Stimulated activated CD8-positive, alpha-beta memory T cell treated with anti-CD3 and anti-CD28 coated beads, Interleukin-12 subunit alpha, Interleukin-12 subunit beta, amount 100 ng/mL, for 4 hours (primary cell): ENCODE data around the gene CRYL1.

Experiments used
- DNase-seq: peaks from one replicate; pipeline ENCODE4 v3.0.0-alpha.2; 2020; ENCODE audit warnings: low read depth

Gene CRYL1

DNA sequence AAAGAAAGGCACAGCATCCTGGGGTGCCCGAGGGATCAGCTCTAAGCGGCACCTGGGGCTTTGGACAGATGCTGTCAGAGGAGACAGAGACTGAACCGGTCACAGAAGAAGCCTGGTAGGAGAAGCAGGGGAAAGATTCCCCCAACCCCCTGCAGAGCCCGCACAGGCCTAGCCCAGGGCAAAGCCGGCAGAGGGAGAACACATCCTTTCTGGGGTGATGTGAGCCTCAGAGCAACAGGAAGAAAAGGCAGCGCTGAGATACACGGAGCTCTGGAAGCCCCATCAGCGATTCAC lies 101.2 kb downstream of the CRYL1 start:
- no peak for DNase-seq

GRCh38 chr13:20422362-20422761 lies 103.3 kb downstream of the CRYL1 start:
- DNase-seq: no peak

- no peak for DNase-seq
Measured at GRCh38 chr13:20420938-20421337, 104.7 kb downstream of the CRYL1 start.

DNA sequence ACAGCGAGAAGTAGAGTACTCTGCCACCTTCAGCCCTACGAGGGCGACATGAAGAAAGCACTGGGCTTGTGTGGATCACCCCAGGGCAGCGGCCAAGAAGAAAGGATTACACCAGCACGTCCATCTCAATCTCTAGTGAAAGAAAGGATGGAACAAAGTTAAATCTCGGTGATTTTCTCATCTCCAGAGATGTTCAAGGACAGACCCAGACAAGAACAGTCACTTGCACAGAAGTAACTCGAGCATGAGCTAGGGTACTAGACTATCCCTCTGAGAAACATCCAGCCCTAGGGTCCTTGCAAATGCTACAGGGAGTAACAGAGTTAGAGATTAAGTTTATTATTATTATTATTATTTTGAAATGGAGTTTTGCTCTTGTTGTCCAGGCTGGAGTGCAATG lies 106.7 kb downstream of the CRYL1 start:
- no peak for DNase-seq

- DNase-seq: no peak
Measured at GRCh38 chr13:20416223-20416745, 109.4 kb downstream of the CRYL1 start.

- no peak for DNase-seq
Measured at GRCh38 chr13:20415694-20416107, 110.0 kb downstream of the CRYL1 start.

- DNase-seq: no peak
Measured at GRCh38 chr13:20415306-20415679, 110.4 kb downstream of the CRYL1 start.

GRCh38 chr13:20414546-20415305 lies 110.9 kb downstream of the CRYL1 start:
- DNase-seq: no peak

DNA sequence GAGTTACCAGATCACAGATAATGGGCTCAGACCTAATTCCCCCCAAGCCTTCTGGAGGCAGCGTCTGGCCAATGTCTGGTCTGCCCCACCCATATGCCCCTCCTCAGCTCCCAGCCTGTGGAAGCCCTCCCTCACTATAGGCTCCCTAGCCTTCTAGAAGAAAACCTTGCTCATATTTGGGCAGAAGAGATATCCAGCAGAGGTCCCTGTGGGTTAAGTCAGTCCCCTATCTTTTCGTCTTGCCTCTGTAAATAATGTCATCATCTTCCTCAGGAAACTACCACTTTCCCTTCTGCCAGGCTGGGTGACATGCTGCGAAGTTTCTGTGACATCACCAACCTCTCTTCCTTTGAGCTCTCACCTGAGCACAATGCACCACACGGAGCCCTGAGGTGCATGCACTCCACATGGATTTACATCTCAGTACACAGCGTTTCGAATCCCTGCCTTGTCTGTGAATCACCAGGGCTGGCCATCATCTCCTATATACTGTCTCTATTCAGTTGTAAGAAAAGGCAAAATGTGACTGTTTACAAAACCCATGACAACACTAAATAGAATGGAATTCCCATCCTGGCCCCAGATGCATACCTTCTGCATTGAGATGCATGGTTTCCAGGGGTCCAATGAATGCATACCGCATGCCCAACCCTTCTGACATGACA lies 112.8 kb downstream of the CRYL1 start:
- no peak for DNase-seq

GRCh38 chr13:20411638-20412342 lies 113.9 kb downstream of the CRYL1 start:
- no peak for DNase-seq

- no peak for DNase-seq
Measured at GRCh38 chr13:20410726-20411125, 114.9 kb downstream of the CRYL1 start.

GRCh38 chr13:20408181-20408580 lies 117.5 kb downstream of the CRYL1 start:
- DNase-seq: no peak

GRCh38 chr13:20407759-20408158 lies 117.9 kb downstream of the CRYL1 start:
- DNase-seq: no peak

DNA sequence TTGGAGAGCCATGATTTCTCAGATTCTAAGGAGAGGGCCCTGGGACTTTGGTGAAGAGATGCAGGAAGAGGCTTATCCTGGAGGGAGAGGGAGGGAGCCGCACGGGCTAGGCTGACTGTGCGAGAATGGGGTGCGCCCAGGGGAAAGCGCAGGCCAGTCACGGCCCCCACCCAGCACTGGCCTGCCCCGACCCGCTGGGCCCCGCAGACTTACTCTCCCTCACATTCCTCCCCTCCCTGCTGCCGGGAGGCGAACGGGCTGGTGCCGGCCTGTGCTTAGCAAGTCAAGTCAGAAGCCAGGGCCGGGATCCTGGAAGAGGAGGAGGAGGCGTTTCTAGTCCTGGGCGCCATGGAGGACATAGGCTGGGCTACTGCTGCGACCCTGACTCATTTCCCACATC lies 120.0 kb downstream of the CRYL1 start:
- no peak for DNase-seq

GRCh38 chr13:20404488-20405222 lies 121.0 kb downstream of the CRYL1 start:
- no peak for DNase-seq

DNA sequence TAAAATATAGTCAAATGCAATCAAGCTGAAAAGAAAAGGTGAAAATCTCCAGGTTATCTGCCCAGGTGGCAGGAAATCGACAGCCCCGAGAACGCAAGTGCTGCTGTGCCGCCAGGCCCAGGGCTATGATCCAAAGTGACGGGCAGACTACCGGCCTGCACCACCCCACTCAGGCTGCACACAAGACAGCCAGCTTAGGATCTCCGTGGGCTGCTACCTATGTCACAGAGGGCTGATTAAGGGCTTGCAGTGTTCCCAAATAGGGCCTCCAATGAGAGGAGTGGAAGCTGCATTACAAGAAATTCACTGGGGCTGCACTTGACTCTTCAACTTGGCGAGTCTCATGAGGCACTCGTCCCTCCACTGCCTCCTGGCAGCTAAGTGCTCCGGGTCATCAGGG lies 121.8 kb downstream of the CRYL1 start:
- no peak for DNase-seq

DNA sequence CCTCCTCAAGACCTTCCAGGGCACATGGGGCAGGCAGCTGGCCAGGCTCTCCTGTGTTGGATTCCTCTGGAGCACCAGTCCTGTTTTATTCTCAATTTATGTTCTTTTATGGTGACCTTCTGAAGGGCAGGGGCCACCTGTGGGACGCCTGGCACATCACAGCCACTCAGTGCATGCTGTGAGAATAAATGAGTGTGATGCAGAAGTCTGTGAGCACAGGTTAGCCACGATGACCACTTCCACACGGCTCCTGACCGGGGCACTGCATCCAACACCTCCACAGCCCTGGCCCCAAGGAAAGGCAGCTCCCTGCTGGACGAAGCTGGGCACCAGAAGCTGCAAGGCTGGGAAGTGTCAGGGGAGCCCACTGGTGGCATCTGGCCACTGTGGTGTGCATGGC lies 122.8 kb downstream of the CRYL1 start:
- no peak for DNase-seq

DNA sequence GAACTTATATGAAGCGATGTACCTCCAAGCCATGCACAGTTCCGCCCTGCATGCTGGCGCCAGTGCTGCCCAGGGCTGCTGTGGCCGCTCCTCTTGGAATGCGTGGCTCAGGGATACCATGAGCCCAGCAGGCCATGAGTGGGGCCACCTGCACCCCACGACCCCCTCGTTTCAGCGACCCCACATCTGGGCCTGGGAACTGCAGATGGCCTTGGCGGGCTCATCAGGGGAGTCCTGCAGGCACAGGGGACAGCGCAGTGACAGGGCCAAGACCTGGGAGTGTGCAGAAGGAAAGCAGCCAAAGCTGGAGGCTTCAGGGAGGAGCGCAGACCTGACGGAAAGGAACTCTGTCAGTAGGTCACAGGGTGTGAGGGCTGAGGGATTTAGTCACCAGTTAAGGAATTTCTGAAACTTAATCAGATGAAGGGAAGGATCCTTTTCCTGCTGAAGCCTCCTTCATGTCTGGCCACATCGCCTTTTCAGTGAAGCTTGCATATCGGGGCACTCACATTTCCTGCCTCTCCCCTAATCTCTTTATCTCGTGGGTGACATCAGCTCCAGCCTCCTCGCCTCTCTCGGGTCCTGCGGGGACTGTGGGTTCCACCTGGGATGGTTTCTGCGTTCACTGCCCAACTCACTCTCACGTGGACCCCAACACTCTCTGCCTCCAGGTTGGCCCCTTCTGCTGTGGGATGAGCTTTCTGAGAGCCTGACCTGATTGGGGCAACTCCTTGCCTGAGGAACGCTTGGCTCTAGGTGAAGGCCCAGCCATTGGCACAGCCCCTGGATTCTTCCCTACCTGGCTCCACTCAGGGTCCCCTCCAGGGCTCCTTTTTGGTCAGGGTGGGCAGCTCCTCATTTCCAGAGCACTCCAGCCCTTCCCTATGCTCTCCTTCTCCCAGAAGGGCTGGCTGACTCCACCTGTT lies 123.5 kb downstream of the CRYL1 start:
- DNase-seq: no peak

DNA sequence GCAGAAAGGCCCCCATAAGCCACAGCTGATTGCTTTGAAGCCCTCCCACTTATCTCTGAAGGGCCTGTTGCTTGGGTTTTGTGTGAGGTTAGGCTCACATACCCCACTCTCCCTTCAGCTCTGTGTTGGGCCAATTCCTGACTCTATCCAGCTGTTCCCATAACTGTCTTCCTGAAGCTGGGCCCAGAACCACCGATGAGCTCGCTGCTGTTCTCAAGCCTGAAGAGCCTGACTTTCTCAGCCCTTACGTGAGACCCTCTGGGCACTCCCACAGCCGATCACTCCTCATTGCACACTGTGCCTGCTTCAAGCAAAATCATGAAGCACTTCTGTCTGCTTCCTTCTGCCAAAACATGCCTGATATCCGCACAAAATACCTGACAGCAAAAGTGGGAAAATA lies 124.1 kb downstream of the CRYL1 start:
- no peak for DNase-seq

DNA sequence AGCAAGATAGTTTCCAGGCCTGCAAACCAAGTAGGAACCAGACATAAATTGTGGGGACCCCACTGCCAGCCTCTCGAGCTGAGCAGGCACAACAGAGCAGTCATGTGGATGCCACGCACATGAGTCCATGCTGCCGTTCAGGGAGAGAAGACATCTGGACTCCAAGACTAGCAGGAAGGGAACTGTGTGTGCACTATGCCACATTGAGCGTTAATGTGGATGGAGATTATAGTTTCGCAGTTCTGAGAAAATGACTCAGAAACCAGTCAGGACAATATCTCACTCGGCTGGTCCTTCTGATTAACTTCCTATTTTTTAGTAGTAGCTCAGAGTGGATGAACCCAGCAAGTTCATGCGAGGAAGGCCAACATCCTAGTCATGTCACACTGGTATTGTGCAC lies 124.9 kb downstream of the CRYL1 start:
- DNase-seq: no peak

- DNase-seq: no peak
Measured at GRCh38 chr13:20399961-20400360, 125.7 kb downstream of the CRYL1 start.
